Stimulated activated naive CD8-positive, alpha-beta T cell treated with anti-CD3 and anti-CD28 coated beads, Interleukin-15, amount 100 ng/mL, for 72 hours (primary cell): ENCODE measurements around the gene PEAK1.
"Not testable (repeated sequence)": the region's sequence is repeated elsewhere in the genome, so short reads cannot be mapped to it uniquely, and the experiment has no call there.

Experiments
- ATAC-seq: fragments of 150-1000 bp; cut with Tn5 transposase; 2 replicates; pipeline ENCODE4 v1.10.0; 2021; ENCODE audit warnings: mild to moderate bottlenecking, moderate library complexity
- DNase-seq, 2 donors: peaks; one replicate each; pipeline ENCODE4 v3.0.0; 2021 to 2022
- H3K27ac Mint-ChIP-seq, 2 donors: one replicate each; pipeline ENCODE4 v1.8.0; 2022; ENCODE audit warnings: mild to moderate bottlenecking in 2 of 2, mixed read lengths in 2 of 2, moderate library complexity in 2 of 2
- H3K27me3 Mint-ChIP-seq: one replicate; pipeline ENCODE4 v1.8.0; 2022; ENCODE audit warnings: mixed read lengths
- H3K4me1 Mint-ChIP-seq: one replicate; pipeline ENCODE4 v1.8.0; 2022; ENCODE audit warnings: mild to moderate bottlenecking, mixed read lengths
- H3K4me3 Mint-ChIP-seq, 2 donors: one replicate each; pipeline ENCODE4 v1.8.0; 2022; ENCODE audit warnings: mild to moderate bottlenecking in 2 of 2, mixed read lengths in 2 of 2, moderate library complexity in 1 of 2
- H3K9me3 Mint-ChIP-seq, 2 donors: one replicate each; pipeline ENCODE4 v1.8.0; 2022; ENCODE audit warnings: mixed read lengths in 2 of 2

Gene PEAK1

DNA sequence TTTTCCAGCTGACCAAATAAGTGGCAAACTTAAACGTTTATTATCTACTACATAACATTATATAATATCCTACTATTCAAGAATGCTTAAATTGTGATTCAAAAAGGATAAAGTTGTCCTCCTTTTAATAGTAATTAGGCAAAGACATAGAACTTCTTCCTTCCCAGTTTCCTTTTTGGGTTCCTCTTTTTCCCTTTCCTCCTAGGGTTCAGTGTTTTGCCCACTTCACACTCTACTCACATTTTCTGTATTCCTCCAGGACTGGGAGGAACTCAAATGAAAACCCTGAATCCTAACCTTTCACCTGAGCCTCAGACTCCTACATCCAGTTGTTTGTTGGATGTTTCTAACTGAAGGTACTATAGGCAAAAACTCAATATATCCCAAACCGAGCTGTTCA is 132.5 kb downstream of the PEAK1 start:
- no peak for ATAC-seq
- Mint-ChIP-seq H3K4me1 (no peaks in the 10 kb centered on the region), H3K9me3 (no peaks in the 10 kb centered on the region), H3K27ac (no peak overlapping the region), H3K4me3 (no peak overlapping the region), H3K27me3 (no peaks in the 10 kb centered on the region)
- DNase-seq, result no peak

DNA sequence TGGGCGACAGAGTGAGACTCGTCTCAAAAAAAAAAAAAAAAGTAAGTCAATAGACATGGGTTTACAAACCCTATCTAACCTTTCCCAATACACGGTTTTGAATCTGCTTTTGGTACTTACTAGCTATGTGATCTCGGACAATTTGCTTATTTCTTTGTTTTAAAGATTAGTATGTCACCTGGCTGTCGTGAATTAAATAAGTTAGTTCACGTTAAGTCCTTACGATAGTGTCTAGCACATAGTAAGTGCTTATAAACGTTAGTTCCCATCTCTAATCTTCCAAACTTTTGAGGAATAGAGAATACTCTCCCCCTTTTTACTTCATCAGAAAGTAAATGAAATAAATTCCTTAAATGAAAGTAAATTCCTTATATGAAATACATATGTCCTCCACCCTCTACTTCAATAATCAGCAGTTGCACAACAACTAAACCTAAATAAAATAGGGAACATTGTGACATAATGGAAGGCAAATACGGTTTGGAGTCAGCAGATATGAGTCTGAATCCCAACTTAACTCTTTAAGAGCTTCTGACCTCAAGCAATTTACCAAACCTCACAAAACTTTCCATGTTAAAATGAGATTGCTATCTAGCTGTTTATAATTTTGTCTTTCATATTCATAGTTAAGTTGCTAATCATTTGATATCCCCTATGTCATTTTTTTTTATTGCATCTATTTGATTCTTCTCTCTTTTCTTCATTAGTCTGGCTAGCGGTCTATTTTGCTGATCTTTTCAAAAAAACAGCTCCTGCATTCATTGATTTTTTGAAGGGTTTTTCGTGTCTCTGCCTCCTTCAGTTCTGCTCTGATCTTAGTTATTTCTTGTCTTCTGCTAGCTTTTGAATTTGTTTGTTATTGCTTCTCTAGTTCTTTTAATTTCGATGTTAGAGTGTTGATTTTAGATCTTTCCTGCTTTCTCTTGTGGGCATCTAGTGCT is 134.6 kb downstream of the PEAK1 start:
- Mint-ChIP-seq H3K4me1 (no peaks in the 10 kb centered on the region), H3K4me3 (no peak overlapping the region), H3K9me3 (no peaks in the 10 kb centered on the region), H3K27me3 (no peaks in the 10 kb centered on the region), H3K27ac (no peak overlapping the region)
- ATAC-seq (no peak), DNase-seq (no peak)

DNA sequence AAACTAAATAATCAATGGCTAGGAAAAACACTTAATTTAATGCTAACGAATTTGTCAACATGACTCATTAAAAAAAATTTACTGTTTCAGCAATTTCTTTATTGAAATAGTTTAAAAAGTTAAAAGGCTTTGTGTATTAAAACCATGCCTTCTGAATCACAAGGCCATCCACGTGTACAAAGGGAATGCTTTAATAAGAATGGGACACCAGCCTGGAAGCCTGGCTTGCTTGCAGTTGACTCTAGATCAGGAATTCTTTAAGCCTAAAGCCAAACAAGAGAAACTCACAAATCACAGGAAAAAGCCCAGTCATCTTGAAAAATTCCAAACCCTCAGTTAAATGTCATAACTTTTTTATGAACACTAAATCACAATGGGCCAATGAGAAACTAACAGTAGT is 137.6 kb downstream of the PEAK1 start:
- H3K4me3 Mint-ChIP-seq, result no peak overlapping the region
- H3K27ac Mint-ChIP-seq, result no peak overlapping the region
- DNase-seq, result no peak
- ATAC-seq, result no peak
- no peaks in the 10 kb centered on the region for H3K9me3 Mint-ChIP-seq
- H3K27me3 Mint-ChIP-seq, result no peaks in the 10 kb centered on the region
- H3K4me1 Mint-ChIP-seq, result no peaks in the 10 kb centered on the region

DNA sequence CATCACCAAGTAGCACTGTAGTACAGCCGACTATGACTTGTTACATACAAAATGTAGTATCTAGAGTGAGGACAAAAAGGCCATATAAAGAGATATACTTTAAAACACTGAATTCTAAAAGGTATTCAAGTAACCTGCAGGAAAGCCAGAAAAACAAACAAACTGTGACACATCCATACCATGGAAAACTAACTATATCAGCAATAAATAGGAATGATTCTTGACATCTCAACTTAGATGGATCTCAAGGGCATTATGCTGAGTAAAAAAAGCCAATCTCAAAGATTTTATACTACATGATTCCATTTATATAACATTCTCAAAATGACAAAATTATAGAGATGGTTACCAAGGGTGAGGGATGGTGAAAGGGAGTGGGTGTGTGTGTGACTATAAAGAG is 143.0 kb downstream of the PEAK1 start:
- H3K27ac Mint-ChIP-seq, result no peak overlapping the region
- peaks cover 19% of the 10 kb centered on the region for H3K4me1 Mint-ChIP-seq
- no peak for DNase-seq

GRCh38 chr15:77276096-77276495 is 143.8 kb downstream of the PEAK1 start:
- H3K4me3 Mint-ChIP-seq, result no peak overlapping the region
- ATAC-seq, result no peak
- H3K27me3 Mint-ChIP-seq, result no peaks in the 10 kb centered on the region
- peaks cover 19% of the 10 kb centered on the region for H3K4me1 Mint-ChIP-seq
- no peak for DNase-seq
- peaks cover 0 to 11% of the 10 kb centered on the region in 2 donors for H3K9me3 Mint-ChIP-seq
- peak overlapping the region in 1 of 2 donors; percentile 31 for H3K27ac Mint-ChIP-seq

More for the DNA sequence above, 143.0 kb downstream of the PEAK1 start:
- no peaks in the 10 kb centered on the region for H3K27me3 Mint-ChIP-seq
- ATAC-seq, result no peak
- H3K9me3 Mint-ChIP-seq, result peaks cover 0 to 11% of the 10 kb centered on the region in 2 donors
- no peak overlapping the region for H3K4me3 Mint-ChIP-seq

GRCh38 chr15:77273136-77273535 is 146.8 kb downstream of the PEAK1 start:
- H3K9me3 Mint-ChIP-seq, result peaks cover 0 to 18% of the 10 kb centered on the region in 2 donors
- ATAC-seq, H3K27me3 Mint-ChIP-seq, H3K4me3 Mint-ChIP-seq, DNase-seq, H3K27ac Mint-ChIP-seq: not testable (repeated sequence)
- peaks cover 19% of the 10 kb centered on the region for H3K4me1 Mint-ChIP-seq

GRCh38 chr15:77266708-77267386 is 153.1 kb downstream of the PEAK1 start:
- Mint-ChIP-seq H3K27me3 (no peaks in the 10 kb centered on the region), H3K9me3 (peaks cover 0 to 10% of the 10 kb centered on the region in 2 donors), H3K4me3 (no peak overlapping the region), H3K27ac (no peak overlapping the region), H3K4me1 (no peaks in the 10 kb centered on the region)
- no peak for ATAC-seq
- no peak for DNase-seq

- DNase-seq (no peak), ATAC-seq (no peak)
- no peaks in the 10 kb centered on the region for H3K9me3 Mint-ChIP-seq
- H3K4me1 Mint-ChIP-seq, result no peaks in the 10 kb centered on the region
- H3K27ac Mint-ChIP-seq, result no peak overlapping the region
- no peak overlapping the region for H3K4me3 Mint-ChIP-seq
- no peaks in the 10 kb centered on the region for H3K27me3 Mint-ChIP-seq
Observed at GRCh38 chr15:77255385-77255784, 164.5 kb downstream of the PEAK1 start.

DNA sequence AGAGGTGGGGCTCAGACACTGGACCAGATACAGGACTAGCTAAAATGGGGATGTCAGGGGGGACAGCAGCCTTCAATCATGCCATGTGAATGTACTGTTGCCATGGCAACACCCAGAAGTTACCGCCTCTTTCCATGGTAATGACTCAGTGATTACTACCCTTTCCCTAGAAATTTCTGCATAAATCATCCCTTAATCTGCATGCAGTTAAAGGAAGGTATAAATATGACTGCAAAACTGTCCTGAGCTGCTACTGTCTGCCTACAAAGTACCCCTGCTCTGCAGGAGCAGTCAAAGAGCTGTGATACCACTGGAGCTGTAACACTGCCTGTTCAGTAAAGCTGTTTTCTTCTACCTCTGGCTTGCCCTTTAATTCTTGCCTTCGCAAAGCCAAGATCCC is 168.2 kb downstream of the PEAK1 start:
- no peaks in the 10 kb centered on the region for H3K9me3 Mint-ChIP-seq
- no peaks in the 10 kb centered on the region for H3K27me3 Mint-ChIP-seq
- no peaks in the 10 kb centered on the region for H3K4me1 Mint-ChIP-seq
- no peak for ATAC-seq
- no peak for DNase-seq
- H3K27ac Mint-ChIP-seq, result no peak overlapping the region
- no peak overlapping the region for H3K4me3 Mint-ChIP-seq

DNA sequence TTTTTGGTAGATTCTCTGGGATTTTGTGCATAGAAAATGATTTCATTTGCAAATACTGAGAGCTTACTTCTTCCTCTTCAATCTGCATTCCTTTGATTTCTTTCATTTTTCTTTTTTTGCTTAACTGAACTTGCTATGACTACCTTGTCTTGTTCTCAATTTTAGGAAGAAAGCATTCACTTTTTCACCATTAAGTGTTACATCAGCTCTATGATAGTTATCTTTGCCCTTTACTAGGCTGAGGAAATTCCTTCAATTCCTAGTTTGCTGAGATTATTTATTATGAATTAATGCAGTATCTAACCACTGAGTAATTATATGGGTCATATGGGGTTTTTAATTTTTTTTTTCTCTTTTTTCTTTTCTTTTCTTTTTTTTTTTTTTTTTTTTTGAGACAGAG is 172.8 kb downstream of the PEAK1 start:
- H3K4me3 Mint-ChIP-seq, result no peak overlapping the region
- no peaks in the 10 kb centered on the region for H3K4me1 Mint-ChIP-seq
- H3K27me3 Mint-ChIP-seq, result no peaks in the 10 kb centered on the region
- no peaks in the 10 kb centered on the region for H3K9me3 Mint-ChIP-seq
- DNase-seq, result no peak
- peak overlapping the region in 1 of 2 donors; percentile 87 for H3K27ac Mint-ChIP-seq
- ATAC-seq, result no peak

GRCh38 chr15:77243716-77244401 is 176.0 kb downstream of the PEAK1 start:
- no peaks in the 10 kb centered on the region for H3K9me3 Mint-ChIP-seq
- ATAC-seq, result no peak
- no peaks in the 10 kb centered on the region for H3K27me3 Mint-ChIP-seq
- no peak overlapping the region for H3K27ac Mint-ChIP-seq
- H3K4me3 Mint-ChIP-seq, result no peak overlapping the region
- DNase-seq, result no peak
- H3K4me1 Mint-ChIP-seq, result no peaks in the 10 kb centered on the region

GRCh38 chr15:77243135-77243534 is 176.8 kb downstream of the PEAK1 start:
- H3K9me3 Mint-ChIP-seq, result no peaks in the 10 kb centered on the region
- no peak overlapping the region for H3K4me3 Mint-ChIP-seq
- no peaks in the 10 kb centered on the region for H3K4me1 Mint-ChIP-seq
- no peak for ATAC-seq
- no peak overlapping the region for H3K27ac Mint-ChIP-seq
- no peaks in the 10 kb centered on the region for H3K27me3 Mint-ChIP-seq
- DNase-seq, result no peak

DNA sequence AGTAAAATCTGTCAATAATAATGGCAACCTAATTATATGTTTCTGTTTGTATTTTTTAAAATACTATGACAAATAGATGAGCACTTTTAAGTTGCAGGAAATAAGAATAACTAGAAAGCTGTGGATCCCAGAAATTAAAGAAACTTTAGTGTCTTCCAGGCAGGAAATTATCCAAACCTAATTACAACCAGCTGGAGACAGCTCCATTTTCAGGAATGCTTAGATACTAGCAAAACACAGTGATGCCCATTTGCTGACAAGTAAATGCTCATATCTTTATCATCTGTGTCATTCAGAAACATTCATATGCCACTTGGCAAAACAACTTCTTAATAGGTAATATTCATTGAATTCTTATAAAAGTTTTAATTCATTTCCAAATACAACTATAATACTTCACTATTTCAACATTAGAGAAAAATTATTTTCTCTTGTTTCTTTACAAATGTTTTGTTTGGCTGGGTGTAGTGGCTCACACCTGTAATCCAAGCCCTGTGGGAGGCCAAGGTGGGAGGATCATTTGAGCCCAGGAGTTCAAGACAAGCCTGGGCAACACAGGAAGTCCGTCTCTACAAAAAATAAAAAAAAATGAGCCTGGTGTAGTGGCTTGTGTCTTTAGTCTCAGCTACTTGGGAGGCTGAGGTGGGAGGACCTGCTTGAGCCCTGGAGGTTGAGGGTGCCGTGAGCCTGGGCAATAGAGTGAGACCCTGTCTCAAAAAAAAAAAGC is 179.9 kb downstream of the PEAK1 start:
- H3K4me1 Mint-ChIP-seq, result no peaks in the 10 kb centered on the region
- H3K4me3 Mint-ChIP-seq, result no peak overlapping the region
- ATAC-seq (no peak), DNase-seq (no peak)
- no peaks in the 10 kb centered on the region for H3K27me3 Mint-ChIP-seq
- H3K27ac Mint-ChIP-seq, result no peak overlapping the region
- H3K9me3 Mint-ChIP-seq, result peaks cover 4 to 11% of the 10 kb centered on the region in 2 donors

- no peak for ATAC-seq
- Mint-ChIP-seq H3K27ac (no peak overlapping the region), H3K27me3 (no peaks in the 10 kb centered on the region), H3K4me3 (no peak overlapping the region), H3K4me1 (no peaks in the 10 kb centered on the region), H3K9me3 (peaks cover 6 to 14% of the 10 kb centered on the region in 2 donors)
- DNase-seq, result no peak
Observed at GRCh38 chr15:77235566-77235965, 184.3 kb downstream of the PEAK1 start.

DNA sequence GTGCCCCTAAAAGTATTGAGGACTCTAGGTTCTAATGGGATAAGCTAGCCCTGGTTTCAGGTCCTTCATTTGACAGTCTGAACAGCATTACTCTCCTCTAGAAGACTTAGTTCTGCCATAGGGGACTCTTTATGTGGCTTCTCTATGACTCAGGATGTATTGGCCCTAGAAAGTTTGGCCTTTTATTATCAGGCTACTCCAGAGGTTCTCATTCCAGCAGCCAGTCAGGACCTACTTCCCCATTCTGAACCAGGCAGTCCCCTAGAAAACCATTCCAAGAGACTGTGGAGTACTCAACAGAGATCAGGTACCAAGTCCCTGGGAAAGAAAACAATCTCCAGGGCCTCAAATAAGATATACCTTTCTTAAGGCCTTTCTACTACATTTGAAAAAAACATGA is 191.1 kb downstream of the PEAK1 start:
- ATAC-seq, result no peak
- H3K4me3 Mint-ChIP-seq, result no peak overlapping the region
- H3K9me3 Mint-ChIP-seq, result no peaks in the 10 kb centered on the region
- H3K27ac Mint-ChIP-seq, result no peak overlapping the region
- H3K27me3 Mint-ChIP-seq, result no peaks in the 10 kb centered on the region
- no peak for DNase-seq
- peaks cover 14% of the 10 kb centered on the region for H3K4me1 Mint-ChIP-seq
